A172 (cell line): Measurements from ENCODE around the gene ZFHX3. TPM values are rescaled to one million over a fixed set of nuclear protein-coding genes. Genes with fewer than 3 reads are reported as not detected.

Source experiments
- DNase-seq: peaks from one replicate; pipeline ENCODE4 v3.0.0-alpha.2; 2015; ENCODE audit warnings: low spot score
- total RNA-seq: library from RNA; depleted of rRNA; stranded (reverse); fragments of >200 nt; shearing (Covaris generic); gene quantifications from 2 replicates; pipeline ENCODE4 v1.2.3, GENCODE V29; 2014

Gene ZFHX3
- total RNA-seq, 1 experiment from 2014 or later = 2.5 TPM

DNA sequence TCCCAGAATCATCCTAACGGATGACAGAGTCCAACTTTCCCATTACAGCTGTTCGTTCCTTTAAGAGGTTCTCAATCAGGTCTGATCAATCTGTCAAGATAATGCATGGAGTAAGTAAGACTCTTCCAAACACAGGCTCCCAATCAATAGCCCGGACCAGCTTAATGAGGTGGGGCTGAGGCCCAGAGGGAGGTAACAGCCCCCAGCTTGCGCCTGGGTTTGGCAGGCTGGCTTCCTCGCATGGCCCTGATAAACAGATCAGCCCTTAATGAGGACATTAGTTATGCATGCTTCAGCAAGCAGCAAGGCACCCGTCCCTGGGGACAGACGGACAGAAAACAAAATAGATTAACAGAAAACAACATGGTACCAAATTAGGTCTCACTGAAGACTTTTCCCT, 145.7 kb downstream of the ZFHX3 start:
- no peak for DNase-seq

- DNase-seq = no peak
Measured at GRCh38 chr16:72901000-72901627, 146.8 kb downstream of the ZFHX3 start.

DNA sequence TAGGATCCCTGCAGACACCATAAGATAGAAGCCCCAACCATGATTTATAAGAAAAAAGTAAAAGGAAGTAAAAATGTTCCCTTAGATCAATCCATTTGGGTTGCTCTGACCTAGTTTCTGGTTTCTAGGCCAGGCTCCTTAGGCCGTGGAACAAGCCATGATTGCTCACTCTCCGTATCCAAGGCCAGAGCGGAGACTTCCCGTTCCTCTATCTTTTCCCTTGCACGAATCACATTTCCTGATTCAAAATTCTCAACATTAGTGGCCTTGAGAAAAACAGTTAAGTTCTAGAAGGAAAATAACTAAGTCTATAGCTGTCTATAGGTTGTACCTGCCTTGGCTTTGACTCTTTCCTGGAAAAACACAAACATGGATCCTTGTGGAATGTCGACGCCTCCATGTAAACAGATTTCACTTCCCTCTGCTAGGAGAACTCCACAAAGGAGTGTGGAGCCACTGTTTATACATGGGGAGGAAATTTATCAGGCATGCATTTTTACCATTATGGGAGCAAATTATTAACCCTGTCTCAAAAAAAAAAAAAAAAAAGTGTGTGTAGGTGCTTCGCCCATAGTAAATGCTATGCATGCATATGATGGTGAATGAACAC, 149.6 kb downstream of the ZFHX3 start:
- no peak for DNase-seq

DNA sequence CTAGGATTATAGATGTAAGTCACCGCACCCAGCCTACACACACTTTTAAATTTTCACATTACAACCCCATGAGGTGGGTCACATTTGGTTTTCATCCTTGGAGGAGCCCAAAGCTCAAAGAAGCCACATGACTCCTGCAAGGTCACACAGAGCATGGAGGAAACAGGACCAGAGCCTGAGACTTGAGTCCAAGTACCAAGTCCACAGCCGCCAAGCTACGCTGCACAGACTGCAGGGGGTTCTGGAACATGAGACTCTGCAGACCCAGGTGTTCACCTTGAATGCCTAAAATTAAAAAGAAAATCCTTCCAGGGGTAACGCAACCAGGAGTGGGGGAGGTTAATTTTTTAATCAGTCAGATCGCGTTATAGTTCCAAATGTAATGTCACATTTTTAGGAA, 150.2 kb downstream of the ZFHX3 start:
- no peak for DNase-seq

- DNase-seq = no peak
Measured at GRCh38 chr16:72896485-72897118, 151.3 kb downstream of the ZFHX3 start.

DNA sequence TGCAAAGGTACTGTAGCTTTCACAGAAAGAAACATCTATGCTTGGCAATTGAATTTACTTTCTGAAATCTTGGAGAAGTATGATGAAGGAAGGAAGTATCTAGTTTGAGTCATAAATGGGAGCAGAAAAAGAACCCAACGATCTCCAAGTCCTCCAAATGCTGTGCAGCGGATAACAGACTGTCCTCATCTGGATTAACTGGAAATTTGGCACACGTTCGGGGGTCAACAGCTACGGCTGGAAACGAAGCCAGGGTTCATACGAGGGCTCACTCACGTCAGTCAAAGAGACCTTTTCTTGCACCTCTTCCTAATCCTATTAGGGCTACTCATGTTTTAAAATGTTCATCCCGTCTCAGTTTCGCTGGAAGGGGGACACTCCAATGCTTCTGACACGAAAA, 152.0 kb downstream of the ZFHX3 start:
- DNase-seq = no peak

- DNase-seq = no peak
Measured at GRCh38 chr16:72894293-72895151, 153.4 kb downstream of the ZFHX3 start.

- DNase-seq = no peak
Measured at GRCh38 chr16:72891291-72892227, 156.4 kb downstream of the ZFHX3 start.

DNA sequence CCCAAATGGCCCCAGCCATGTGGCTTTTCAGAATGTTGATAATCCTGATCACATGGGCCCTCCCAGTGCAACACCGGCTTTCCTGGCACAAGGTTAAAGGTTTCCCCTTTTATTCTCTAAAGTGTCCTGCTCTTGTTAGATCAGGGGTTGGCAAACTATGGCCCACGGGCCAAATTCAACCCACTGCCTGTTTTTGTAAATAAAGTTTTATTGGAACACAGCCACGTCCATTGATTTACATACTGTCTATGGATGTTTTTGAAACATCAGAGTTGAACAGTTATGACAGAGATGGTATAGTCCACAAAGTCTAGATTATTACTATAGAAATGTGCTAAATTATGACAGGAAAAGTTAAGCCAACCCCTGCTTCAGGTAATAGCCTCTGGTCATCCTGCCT, 157.3 kb downstream of the ZFHX3 start:
- DNase-seq = no peak

DNA sequence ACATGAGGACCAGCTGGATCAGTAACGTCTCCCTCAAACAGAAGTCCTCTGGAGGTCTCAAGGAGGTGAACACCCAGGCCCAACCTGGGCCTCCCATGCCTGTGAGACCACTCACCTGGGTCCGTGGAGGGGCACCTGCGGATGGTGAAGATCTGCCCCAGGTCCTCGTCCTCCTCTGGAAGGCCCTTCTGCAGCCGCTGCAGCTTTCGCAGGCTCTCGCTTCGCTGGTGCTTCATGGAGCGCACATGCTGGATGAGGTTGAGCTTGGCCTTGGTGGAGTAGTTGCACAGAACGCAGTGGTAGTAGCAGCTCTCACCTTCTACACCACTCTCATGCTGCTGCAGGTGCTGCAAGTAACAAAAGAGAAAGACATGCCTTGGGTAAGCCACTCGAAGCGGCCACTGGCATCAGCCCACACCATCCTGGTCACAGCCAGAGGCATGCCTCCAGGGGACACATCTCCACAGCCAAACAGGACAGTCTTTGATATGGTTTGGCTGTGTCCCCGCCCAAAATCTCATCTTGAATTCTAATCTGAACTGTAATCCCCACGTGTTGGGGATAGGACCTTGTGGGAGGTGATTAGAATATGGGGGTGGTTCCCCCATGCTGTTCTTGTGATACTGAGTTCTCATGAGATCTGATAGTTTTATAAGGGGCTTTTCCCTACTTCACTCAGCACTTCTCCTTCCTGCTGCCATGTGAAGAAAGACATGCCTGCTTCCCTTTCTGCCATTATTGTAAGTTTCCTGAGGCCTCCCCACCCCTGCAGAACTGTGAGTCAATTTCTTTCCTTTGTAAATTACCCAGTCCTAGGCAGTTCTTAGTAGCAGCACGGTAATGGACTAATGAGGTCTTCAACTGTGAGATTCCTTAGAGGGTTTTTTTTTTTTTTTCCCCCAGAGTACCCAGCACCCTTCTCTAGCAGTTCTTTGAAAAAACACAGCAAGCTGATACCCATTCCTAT, 158.0 kb downstream of the ZFHX3 start:
- DNase-seq = no peak

- DNase-seq = no peak
Measured at GRCh38 chr16:72887537-72887936, 160.4 kb downstream of the ZFHX3 start.

DNA sequence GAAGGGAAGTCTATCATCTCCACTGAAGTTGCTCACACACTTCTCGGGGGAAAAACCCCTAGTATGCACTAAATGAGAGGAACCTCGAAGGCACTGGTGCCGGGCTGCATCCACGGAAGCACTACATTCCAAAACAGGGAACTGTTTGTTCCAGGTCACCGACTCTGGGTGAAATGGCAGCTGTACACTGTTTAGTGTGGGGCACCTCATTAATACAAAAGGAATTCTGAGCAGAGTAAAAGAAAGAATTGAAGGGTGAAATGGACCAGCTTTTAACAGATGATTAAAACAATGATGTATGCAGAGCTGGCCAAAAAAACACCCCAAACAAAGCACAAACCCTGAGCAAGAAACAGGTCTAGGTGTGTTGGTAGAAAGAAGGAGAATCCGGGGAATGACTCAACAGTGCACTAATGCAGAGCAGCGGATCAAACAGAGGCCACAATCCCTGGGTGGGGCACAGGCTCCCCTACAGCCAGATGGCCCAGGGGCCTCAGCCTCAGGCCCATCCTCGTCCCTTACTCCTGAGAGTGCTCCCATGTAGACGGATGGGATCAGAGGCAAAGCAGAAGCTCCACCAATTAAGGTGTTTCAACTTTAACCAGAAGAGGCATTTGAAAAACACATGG, 161.5 kb downstream of the ZFHX3 start:
- no peak for DNase-seq

DNA sequence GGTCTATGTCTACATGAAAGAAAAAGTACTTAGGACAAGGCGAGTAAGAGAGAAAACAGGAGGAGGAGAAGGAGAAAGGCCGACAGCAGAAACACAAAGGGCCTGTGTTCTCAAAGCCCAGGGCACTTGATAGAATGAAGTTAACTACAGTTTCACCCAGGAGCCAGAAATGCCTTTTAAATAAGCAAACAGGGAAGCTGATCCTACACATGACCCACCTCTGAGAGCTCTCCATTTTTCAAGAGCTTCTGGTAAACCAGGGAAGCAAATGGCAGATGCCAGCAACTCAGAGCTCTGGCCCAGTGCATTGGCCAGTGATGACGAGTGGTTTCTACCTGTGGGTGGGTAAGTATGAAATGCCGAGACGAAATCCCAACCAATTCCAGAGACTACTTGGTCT, 163.4 kb downstream of the ZFHX3 start:
- DNase-seq = no peak

DNA sequence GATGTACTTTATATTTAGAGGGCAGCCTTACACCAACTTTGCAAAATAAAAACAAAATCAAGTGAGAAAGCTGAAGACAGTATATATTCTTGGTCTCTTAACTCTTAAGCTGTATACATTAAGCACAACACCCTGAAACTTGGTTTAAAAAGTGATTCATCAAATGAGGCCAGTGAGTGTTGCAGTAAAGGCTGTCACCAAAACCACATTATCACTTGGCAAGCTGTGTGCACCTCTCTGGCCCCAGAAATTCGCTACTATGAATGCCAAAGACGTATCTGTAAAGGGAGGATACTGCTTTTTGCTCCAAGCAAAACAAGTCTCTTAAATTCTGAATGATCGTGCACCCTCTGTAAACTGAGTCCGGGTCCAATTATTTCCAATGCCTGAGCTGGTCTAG, 163.9 kb downstream of the ZFHX3 start:
- peak; percentile 46 for DNase-seq

DNA sequence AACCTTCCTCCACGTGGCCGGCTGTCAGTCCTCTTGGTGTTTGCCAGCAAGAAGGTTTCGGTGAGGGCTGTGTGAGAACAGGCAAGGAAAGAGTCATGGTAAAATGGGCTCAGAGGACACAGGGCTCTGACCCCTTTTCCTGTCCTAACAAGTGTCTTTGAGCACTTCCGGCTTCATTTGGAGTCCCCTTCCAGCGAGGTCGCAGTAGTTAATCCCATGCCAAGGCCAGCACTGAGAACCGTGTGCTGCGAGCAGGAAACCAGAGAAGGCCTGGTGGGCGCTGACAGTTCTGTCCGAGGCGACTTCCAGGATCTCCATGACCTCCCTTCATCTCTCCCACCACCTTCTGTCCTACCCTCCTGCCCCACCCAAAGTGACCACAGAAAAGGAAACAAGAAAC, 168.1 kb downstream of the ZFHX3 start:
- no peak for DNase-seq

GRCh38 chr16:72878301-72879269, 169.3 kb downstream of the ZFHX3 start:
- DNase-seq = peak; percentile 11

GRCh38 chr16:72877374-72878028, 170.4 kb downstream of the ZFHX3 start:
- peak; percentile 94 for DNase-seq

- DNase-seq = peak; percentile 5
Measured at GRCh38 chr16:72876981-72877373, 171.0 kb downstream of the ZFHX3 start.
